ENCODE data around the gene SPATA31E1. TPM values are rescaled to one million over a fixed set of nuclear protein-coding genes. Genes with fewer than 3 reads are reported as not detected.

Gene SPATA31E1
- total and polyA plus RNA-seq, 9 of the 15 experiments (the other 6 are each of a cell fraction or from before 2014, with no cell fraction given), result not detected

- peak in 3 of 4 experiments; percentile 7 to 73 (median 42) for DNase-seq (ENCODE audit: extremely low read depth in 1 of 4, low spot score in 3 of 4)
- POLR2A ChIA-PET, result no interaction called here
- TF ChIP-seq MAFG (tag; conservative IDR thresholded peaks at IDR 0.05) (peak; percentile 78), MAFF (IDR thresholded peaks at IDR 0.05; ENCODE audit: low read length) (peak; percentile 41; the same call in 1 of the 2 replicates), DEAF1 (CRISPR knock-in tag; IDR thresholded peaks at IDR 0.05) (no peak), FOXK2 (conservative IDR thresholded peaks at IDR 0.05 in 1 of 2, IDR thresholded peaks at IDR 0.05 in 1 of 2; ENCODE audit: low read depth in 2 of 2) (peak in 1 of 2 experiments; percentile 43; a peak in 1 of 4 replicates), MECOM (CRISPR knock-in tag; IDR thresholded peaks at IDR 0.05) (no peak), SRF (CRISPR knock-in tag; IDR thresholded peaks at IDR 0.05) (0 out of 4 replicates have a peak, but pooled peaks of 1 of the 2 experiments have one; percentile 33), FOXK1 (CRISPR knock-in tag; IDR thresholded peaks at IDR 0.05; ENCODE audit: borderline replicate concordance) (no peak), HCFC1 (IDR thresholded peaks at IDR 0.05; ENCODE audit: low read depth, low read length) (peak; percentile 48), NR2C2 (CRISPR knock-in tag; IDR thresholded peaks at IDR 0.05) (no peak), NR2C2 (tag; IDR thresholded peaks at IDR 0.05) (peak; percentile 34; the same call in 1 of the 2 replicates), BHLHE40 (IDR thresholded peaks at IDR 0.05; ENCODE audit: low read length) (0 out of 2 replicates have a peak, but pooled peaks have one; percentile 20), MAFK (IDR thresholded peaks at IDR 0.05; ENCODE audit: low read length) (peak; percentile 60), RAD21 (CRISPR knock-in tag; conservative IDR thresholded peaks at IDR 0.05 in 1 of 2, IDR thresholded peaks at IDR 0.05 in 1 of 2) (peak; percentile 19 to 37; a peak in 2 of 4 replicates), C11orf30 (IDR thresholded peaks at IDR 0.05; ENCODE audit: low read depth) (peak; percentile 79), RFX1 (IDR thresholded peaks at IDR 0.05) (no peak), SPI1 (IDR thresholded peaks at IDR 0.05; ENCODE audit: borderline replicate concordance, low read depth, low read length) (peak; percentile 52; the same call in 1 of the 2 replicates), XRCC4 (IDR thresholded peaks at IDR 0.05; ENCODE audit: extremely low read depth, insufficient read depth, insufficient read length) (no peak), PHB2 (IDR thresholded peaks at IDR 0.05; ENCODE audit: low read depth) (no peak), ZNF316 (IDR thresholded peaks at IDR 0.05) (peak; percentile 89), CTCF (IDR thresholded peaks at IDR 0.05 in 2 of 3, conservative IDR thresholded peaks at IDR 0.05 in 1 of 3; ENCODE audit: insufficient read depth in 2 of 3, low read depth in 1 of 3, low read length in 3 of 3) (peak; percentile 49 to 51 (median 50))
Measured at GRCh38 chr9:87909310-87910041, 26.8 kb downstream of the SPATA31E1 start.

More at GRCh38 chr9:87909310-87910041, 26.8 kb downstream of the SPATA31E1 start:
- Histone ChIP-seq H3K27ac (ENCODE audit: extremely low read depth, low read depth, low read length) (no peak overlapping the region), H3K36me3 (ENCODE audit: control insufficient read depth, insufficient read depth, low read length) (no peaks in the 10 kb centered on the region), H3K79me2 (ENCODE audit: control insufficient read depth, insufficient read depth, low read length) (no peaks in the 10 kb centered on the region), H3K4me1 (replicated peaks in 1 of 2; ENCODE audit: control insufficient read depth in 2 of 2, insufficient read depth in 2 of 2, low read length in 2 of 2) (no peaks in the 10 kb centered on the region; a peak in 2 of 5 replicates), H3K4me2 (ENCODE audit: insufficient read depth, low read length) (peak overlapping the region; percentile 46), H3K9me3 (replicated peaks; ENCODE audit: control insufficient read depth, insufficient read depth, low read depth, low read length) (no peaks in the 10 kb centered on the region), H4K20me1 (replicated peaks; ENCODE audit: control insufficient read depth, insufficient read depth, low read length) (no peaks in the 10 kb centered on the region), H2AFZ (ENCODE audit: low read depth, low read length) (peak overlapping the region; percentile 51; the same call in 1 of the 2 replicates), H3K9ac (ENCODE audit: insufficient read depth in 1 of 2, low read depth in 2 of 2, low read length in 2 of 2) (no peak overlapping the region), H3K9me1 (ENCODE audit: control insufficient read depth, insufficient read depth, low read length) (no peaks in the 10 kb centered on the region), H3K4me3 (no peak overlapping the region), H3K27me3 (ENCODE audit: control insufficient read depth in 2 of 2, insufficient read depth in 2 of 2, low read length in 2 of 2) (no peaks in the 10 kb centered on the region; a peak in 1 of 5 replicates)
- WGBS (ENCODE audit: insufficient coverage, low coverage, missing lambda C conversion rate), result 11% methylated on average over 14 of the region's 20 CpGs
- CTCF ChIA-PET (ENCODE audit: low intra/inter-chr PET ratio), result no interaction called here
- intact Hi-C loops (cut with micrococcal nuclease), result loop anchor here (5.0 kb wide), 1 partner anchor 133 kb away; no protein-coding TSS in a partner anchor
- FAIRE-seq (peak; percentile 93), ATAC-seq (peak; percentile 98)
- in situ Hi-C loops (cut with MboI), result no loop called here
- no TSS peak for BruUV-seq (replicated peaks)

Measured in K562 (cell line).